ENCODE results near the gene KCNIP2.
A peak's percentile ranks its signal among the peaks of the same experiment; 100 is the strongest.

DNA sequence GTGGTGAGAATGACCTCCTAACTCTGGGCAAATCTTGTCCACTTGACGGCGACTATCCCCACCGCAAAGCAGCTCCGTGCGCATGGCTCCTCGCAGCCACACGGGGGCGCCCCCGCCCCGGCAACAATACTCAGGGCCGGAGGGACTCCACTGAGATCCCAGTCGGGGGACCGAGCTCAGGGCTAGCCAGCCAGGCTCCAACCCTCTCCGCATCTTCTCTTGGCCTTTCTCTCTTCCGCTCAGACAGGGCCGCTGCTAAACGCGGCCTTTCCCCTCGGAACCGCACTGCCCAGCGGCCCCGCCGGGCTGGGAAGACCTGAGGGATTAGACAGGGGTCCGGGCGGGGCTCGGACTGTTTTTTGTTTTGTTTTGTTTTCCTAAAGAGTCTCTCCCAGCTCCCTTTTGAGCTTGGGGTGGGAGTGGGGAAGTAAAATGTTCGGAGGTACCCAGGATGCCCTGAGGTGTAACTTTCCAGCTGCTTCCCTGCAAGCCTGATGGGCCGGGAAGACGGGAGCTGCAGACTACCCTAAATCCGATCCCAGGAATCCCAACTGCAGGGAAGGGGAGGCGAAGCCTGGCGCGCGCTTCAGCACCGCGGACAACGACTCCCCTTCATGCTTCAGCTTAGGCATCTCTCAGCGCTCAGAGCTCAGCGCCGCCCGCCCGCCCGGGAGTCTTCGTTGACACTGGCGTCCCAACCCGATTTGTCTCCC, 2.7 kb downstream of the KCNIP2 start:
- TF ChIP-seq, protein P1, sequence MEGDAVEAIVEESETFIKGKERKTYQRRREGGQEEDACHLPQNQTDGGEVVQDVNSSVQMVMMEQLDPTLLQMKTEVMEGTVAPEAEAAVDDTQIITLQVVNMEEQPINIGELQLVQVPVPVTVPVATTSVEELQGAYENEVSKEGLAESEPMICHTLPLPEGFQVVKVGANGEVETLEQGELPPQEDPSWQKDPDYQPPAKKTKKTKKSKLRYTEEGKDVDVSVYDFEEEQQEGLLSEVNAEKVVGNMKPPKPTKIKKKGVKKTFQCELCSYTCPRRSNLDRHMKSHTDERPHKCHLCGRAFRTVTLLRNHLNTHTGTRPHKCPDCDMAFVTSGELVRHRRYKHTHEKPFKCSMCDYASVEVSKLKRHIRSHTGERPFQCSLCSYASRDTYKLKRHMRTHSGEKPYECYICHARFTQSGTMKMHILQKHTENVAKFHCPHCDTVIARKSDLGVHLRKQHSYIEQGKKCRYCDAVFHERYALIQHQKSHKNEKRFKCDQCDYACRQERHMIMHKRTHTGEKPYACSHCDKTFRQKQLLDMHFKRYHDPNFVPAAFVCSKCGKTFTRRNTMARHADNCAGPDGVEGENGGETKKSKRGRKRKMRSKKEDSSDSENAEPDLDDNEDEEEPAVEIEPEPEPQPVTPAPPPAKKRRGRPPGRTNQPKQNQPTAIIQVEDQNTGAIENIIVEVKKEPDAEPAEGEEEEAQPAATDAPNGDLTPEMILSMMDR (IDR thresholded peaks at IDR 0.05), result peak; percentile 69 to 90 (median 84)
- no peak for TF ChIP-seq POLR2A (IDR thresholded peaks at IDR 0.05)
